ENCODE results near the gene DENND1A.
"Not testable (repeated sequence)": the region's sequence is repeated elsewhere in the genome, so short reads cannot be mapped to it uniquely, and the experiment has no call there.

- not testable (repeated sequence) for TF ChIP-seq YY1 (IDR thresholded peaks at IDR 0.05; ENCODE audit: insufficient read depth, insufficient read length); ZNF274 (IDR thresholded peaks at IDR 0.05; ENCODE audit: low read depth, low read length); SUZ12 (IDR thresholded peaks at IDR 0.05; ENCODE audit: extremely low read depth, insufficient read depth, insufficient read length)
These were observed 114.1 kb downstream of the DENND1A start for GRCh38 chr9:123815856-123816255.

Measured in NT2/D1 (cell line).